HG02938 (cell line): ENCODE data around the gene FBXO24.

Experiments
- ATAC-seq: cut with Tn5 transposase; IDR thresholded peaks from one replicate; pipeline ENCODE4 v1.9.1; 2021; ENCODE audit warnings: mild to moderate bottlenecking, moderate library complexity; ENCODE audit not compliant: unreplicated experiment

FBXO24 gene

GRCh38 chr7:100620239-100620638 is 34.1 kb downstream of the FBXO24 start:
- no peak for ATAC-seq

- ATAC-seq = no peak
Observed at GRCh38 chr7:100620804-100621203, 34.7 kb downstream of the FBXO24 start.

- no peak for ATAC-seq
Observed at GRCh38 chr7:100621554-100621953, 35.4 kb downstream of the FBXO24 start.

- ATAC-seq = no peak
Observed at GRCh38 chr7:100623951-100624824, 38.1 kb downstream of the FBXO24 start.

- ATAC-seq = no peak
Observed at GRCh38 chr7:100626055-100626454, 39.9 kb downstream of the FBXO24 start.

DNA sequence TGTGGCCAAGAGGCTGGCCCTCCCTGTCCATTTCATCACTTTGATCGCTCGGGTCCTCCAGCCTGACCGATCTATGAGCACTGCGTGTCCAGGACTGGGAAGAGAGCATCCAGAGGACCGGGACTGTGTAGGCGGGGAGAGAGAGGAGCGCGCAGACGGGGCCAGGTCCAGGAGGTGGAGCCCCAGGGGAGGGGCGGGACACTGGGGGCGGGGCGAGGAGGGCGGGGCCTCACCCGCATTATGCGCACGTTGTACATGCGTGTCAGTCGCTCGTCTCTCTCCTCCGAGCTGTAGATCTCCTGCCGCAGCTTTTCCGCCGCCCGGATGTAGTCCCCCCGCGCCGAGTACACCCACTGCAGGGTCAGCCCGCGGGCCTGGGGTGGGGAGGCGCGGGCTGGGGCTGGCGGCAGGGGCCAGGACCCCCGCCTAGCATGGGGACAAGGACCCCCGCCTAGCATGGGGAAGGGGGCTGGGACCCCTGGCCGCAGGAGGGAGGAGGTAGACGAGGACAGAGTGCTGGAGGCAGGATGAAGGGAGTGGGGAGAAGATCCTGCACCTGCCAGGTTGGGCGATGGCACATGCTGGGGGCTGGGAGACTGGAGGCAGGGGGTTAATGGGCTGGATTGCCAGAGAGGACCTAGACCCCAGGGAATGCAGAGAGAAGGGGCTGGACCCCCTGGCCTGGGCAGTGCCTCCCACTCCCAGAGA is 40.6 kb downstream of the FBXO24 start:
- ATAC-seq = peak; percentile 73

- ATAC-seq = no peak
Observed at GRCh38 chr7:100627238-100627549, 41.1 kb downstream of the FBXO24 start.

GRCh38 chr7:100629117-100629716 is 43.1 kb downstream of the FBXO24 start:
- ATAC-seq = no peak

GRCh38 chr7:100630066-100630465 is 43.9 kb downstream of the FBXO24 start:
- no peak for ATAC-seq

DNA sequence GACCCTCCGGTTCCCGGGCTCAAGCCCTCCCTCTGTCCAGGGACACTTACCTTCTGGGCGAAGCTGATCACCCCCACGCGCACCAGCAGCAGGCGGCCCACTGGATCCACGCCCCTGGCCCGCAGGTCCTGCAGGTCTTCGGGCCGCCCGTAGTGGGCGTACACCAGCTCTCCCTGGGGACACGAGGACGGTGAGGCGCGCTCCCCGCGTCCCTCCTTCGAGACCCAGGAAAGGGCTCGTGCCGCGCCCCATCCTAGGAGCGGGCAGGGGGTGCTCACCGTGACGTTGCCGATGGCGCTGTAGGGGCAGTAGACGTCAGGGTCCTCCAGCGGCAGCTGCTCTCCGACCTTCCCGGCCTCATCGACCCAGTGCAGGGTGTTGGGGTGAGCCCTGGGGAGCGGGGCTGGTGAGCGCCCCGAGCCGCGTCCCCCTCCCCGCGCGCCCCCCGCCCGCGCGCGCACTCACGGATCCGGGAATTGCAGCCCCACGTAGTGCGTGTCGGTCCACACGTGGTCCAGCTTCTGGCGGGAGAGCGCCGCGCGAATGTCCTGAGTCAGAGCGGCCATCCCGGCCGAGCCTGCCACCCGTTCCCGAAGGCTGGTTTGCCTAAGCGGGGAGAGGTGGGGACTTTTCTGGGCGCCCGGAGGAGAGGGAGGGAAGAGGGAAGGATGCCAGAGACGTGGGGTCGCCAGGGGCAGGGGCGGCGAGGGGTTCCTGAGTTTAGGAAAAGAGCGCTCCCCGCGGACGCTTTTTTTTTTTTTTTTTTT is 47.0 kb downstream of the FBXO24 start:
- no peak for ATAC-seq

DNA sequence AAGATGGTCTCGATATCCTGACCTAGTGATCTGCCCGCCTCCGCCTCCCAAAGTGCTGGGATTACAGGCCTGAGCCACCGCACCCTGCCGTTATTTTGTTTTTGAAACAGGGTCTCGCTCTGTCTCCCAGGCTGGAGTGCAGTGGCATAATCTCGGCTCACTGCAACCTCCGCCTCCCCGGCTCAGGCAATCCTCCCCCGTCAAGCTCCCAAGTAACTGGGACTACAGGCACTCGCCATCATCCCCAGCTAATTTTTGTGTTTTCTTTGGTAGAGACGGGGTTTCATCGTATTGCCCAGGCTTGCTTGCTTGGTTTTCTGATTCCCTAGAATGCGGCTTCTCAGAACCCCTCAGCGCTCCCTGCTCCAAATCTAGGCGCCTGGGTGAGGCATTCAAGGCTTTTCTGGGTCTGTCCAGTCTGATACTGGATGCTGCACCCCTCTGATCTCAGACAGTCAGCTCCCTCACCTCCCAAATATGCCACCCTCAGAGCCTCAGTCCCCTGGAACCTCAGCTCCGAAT is 53.9 kb downstream of the FBXO24 start:
- ATAC-seq = no peak

DNA sequence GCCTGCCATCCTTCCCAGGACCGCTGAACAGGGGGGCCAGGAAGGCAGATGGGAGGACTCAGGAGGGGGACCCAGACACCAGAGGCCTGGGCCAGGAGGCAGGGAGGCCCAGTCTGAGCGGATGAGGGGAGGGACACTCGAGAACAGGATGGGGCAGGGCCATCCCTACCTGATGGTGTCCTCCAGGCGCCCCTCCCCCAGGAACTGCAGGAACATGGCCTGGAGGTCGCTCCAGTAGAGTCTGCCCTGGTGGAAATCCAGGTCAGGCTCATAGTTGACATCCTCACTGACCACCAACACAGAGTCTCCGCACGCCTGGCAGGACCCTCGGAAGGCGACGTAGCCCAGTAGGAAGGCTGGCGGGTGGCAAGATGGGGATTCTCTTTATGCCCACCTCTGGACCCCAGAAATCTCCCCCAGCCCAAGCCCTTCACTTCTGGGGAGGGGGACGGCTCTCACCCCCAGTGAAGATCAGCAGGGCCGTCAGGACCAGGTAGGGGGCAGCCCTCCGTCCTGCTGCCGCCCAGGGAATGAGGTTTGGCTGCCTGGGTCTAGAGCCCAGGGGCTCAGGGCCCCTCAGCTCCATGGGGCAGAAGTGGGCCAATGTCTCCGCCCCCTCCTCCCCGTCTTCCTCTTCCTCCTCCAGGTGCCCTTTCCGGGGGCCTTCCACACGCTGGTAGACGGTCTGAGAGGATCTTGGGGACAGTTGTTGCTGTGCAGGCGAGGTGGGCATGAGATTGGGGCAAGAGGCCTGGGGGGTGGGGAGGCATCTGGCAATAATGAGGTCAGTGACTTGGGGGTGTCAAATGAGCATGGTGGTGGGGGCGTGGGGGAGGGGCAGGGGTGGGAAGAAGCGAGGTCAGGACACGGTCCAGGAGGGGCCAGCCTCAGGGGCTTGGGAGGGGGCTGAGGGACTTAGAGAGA is 54.7 kb downstream of the FBXO24 start:
- ATAC-seq = no peak

- no peak for ATAC-seq
Observed at GRCh38 chr7:100641463-100641859, 55.3 kb downstream of the FBXO24 start, which contains the start of gene TFR2. TFR2 (minus strand) TSS chr7:100641552; CDS start chr7:100641509, 43 bp downstream.

GRCh38 chr7:100641860-100642533 is 55.9 kb downstream of the FBXO24 start:
- no peak for ATAC-seq

- ATAC-seq = no peak
Observed at GRCh38 chr7:100642534-100642907, 56.4 kb downstream of the FBXO24 start.

GRCh38 chr7:100649826-100650565 is 63.9 kb downstream of the FBXO24 start:
- no peak for ATAC-seq
